ENCODE measurements around the gene ETV7. TPM values are rescaled to one million over a fixed set of nuclear protein-coding genes. Genes with fewer than 3 reads are reported as not detected.
"Not testable (repeated sequence)": the region's sequence is repeated elsewhere in the genome, so short reads cannot be mapped to it uniquely, and the experiment has no call there.

ETV7 gene
- polyA plus RNA-seq, 1 of the 3 experiments (the other 2 are of a cell fraction): 0.39 TPM

GRCh38 chr6:36367743-36368142, 19.7 kb downstream of the ETV7 start:
- H2AFZ ChIP-seq (ENCODE audit: low read depth): no peak overlapping the region
- no peaks in the 10 kb centered on the region for H3K27me3 ChIP-seq (ENCODE audit: insufficient read depth)
- ChIA-PET CTCF (interaction anchor here (0.9 to 1.5 kb wide), 3 partner anchors 63 to 66 kb away, joined by 4 to 6 read pairs (median 4); no protein-coding TSS in a partner anchor), POLR2A (no interaction called here)
- no peak for TF ChIP-seq GABPA (IDR thresholded peaks at IDR 0.05; ENCODE audit: low read depth)
- TF ChIP-seq FOSL2 (IDR thresholded peaks at IDR 0.05; ENCODE audit: borderline replicate concordance, low read depth): no peak
- TF ChIP-seq TEAD4 (IDR thresholded peaks at IDR 0.05; ENCODE audit: borderline replicate concordance, insufficient read depth): no peak
- TF ChIP-seq RXRA (IDR thresholded peaks at IDR 0.05; ENCODE audit: borderline replicate concordance, low read depth): no peak
- TF ChIP-seq ELF1 (IDR thresholded peaks at IDR 0.05): no peak
- no peak for TF ChIP-seq POLR2AphosphoS5 (IDR thresholded peaks at IDR 0.05; ENCODE audit: low read depth, low read length)
- TF ChIP-seq YY1 (IDR thresholded peaks at IDR 0.05; ENCODE audit: low read depth): no peak
- TF ChIP-seq SIN3A (IDR thresholded peaks at IDR 0.05; ENCODE audit: borderline replicate concordance, low read depth, low read length): no peak
- no peak for TF ChIP-seq MEF2A (IDR thresholded peaks at IDR 0.05; ENCODE audit: borderline replicate concordance, low read depth)
- no peak for TF ChIP-seq CHD2 (IDR thresholded peaks at IDR 0.05; ENCODE audit: low read length, partially characterized antibody)
- H3K9me2 ChIP-seq: no peaks in the 10 kb centered on the region
- no peaks in the 10 kb centered on the region for H3K9me3 ChIP-seq
- no peak overlapping the region for H3K27ac ChIP-seq (ENCODE audit: low read depth in 2 of 2, low read length in 1 of 2)
- no peaks in the 10 kb centered on the region for H3F3A ChIP-seq (replicated peaks; ENCODE audit: insufficient read depth)
- no peaks in the 10 kb centered on the region for H4K20me1 ChIP-seq (ENCODE audit: insufficient read depth)
- 92% methylated on average over 3 of the region's 3 CpGs for WGBS (ENCODE audit: low lambda C conversion rate)
- H3K4me1 ChIP-seq (ENCODE audit: control insufficient read depth in 1 of 2, insufficient read depth in 2 of 2, low read depth in 1 of 2, low read length in 1 of 2): no peaks in the 10 kb centered on the region
- H3K79me2 ChIP-seq (ENCODE audit: insufficient read depth): no peaks in the 10 kb centered on the region
- H3K4me3 ChIP-seq (ENCODE audit: low read depth in 2 of 2, low read length in 1 of 2): no peak overlapping the region
- no peak overlapping the region for H3K9ac ChIP-seq
- no peak overlapping the region for H3K4me2 ChIP-seq
- H3K36me3 ChIP-seq (replicated peaks in 1 of 2; ENCODE audit: control insufficient read depth in 1 of 2, insufficient read depth in 2 of 2, low read length in 1 of 2): no peaks in the 10 kb centered on the region
- DNase-seq: no peak

GRCh38 chr6:36364669-36365479, 22.6 kb downstream of the ETV7 start:
- Histone ChIP-seq H3K27ac (ENCODE audit: low read depth in 2 of 2, low read length in 1 of 2) (no peak overlapping the region), H3K4me2 (no peak overlapping the region), H2AFZ (ENCODE audit: low read depth) (no peak overlapping the region), H3K27me3 (ENCODE audit: insufficient read depth) (no peaks in the 10 kb centered on the region), H3K9me2 (no peaks in the 10 kb centered on the region), H3K79me2 (ENCODE audit: insufficient read depth) (no peaks in the 10 kb centered on the region), H3K36me3 (replicated peaks in 1 of 2; ENCODE audit: control insufficient read depth in 1 of 2, insufficient read depth in 2 of 2, low read length in 1 of 2) (no peaks in the 10 kb centered on the region), H3F3A (replicated peaks; ENCODE audit: insufficient read depth) (no peaks in the 10 kb centered on the region), H4K20me1 (ENCODE audit: insufficient read depth) (no peaks in the 10 kb centered on the region), H3K9me3 (no peaks in the 10 kb centered on the region), H3K4me1 (ENCODE audit: control insufficient read depth in 1 of 2, insufficient read depth in 2 of 2, low read depth in 1 of 2, low read length in 1 of 2) (peaks cover 0 to 2% of the 10 kb centered on the region in 2 experiments; a peak in 1 of 4 replicates), H3K4me3 (ENCODE audit: low read depth in 2 of 2, low read length in 1 of 2) (no peak overlapping the region), H3K9ac (no peak overlapping the region)
- ChIA-PET CTCF (interaction anchor here (1.0 to 2.0 kb wide), 3 partner anchors 24 to 338 kb away, joined by 4 to 10 read pairs (median 7); no protein-coding TSS in a partner anchor), POLR2A (no interaction called here)
- TF ChIP-seq NFIC (IDR thresholded peaks at IDR 0.05; ENCODE audit: borderline replicate concordance) (no peak), EZH2phosphoT487 (IDR thresholded peaks at IDR 0.05; ENCODE audit: borderline replicate concordance, low read depth) (no peak), GABPA (IDR thresholded peaks at IDR 0.05; ENCODE audit: low read depth) (no peak), IRF3 (IDR thresholded peaks at IDR 0.05; ENCODE audit: low read depth, low read length) (no peak), FOSL2 (IDR thresholded peaks at IDR 0.05; ENCODE audit: borderline replicate concordance, low read depth) (no peak), EP300 (IDR thresholded peaks at IDR 0.05; ENCODE audit: borderline replicate concordance in 1 of 2, low read depth in 1 of 2, low read length in 1 of 2) (no peak), FOXM1 (IDR thresholded peaks at IDR 0.05; ENCODE audit: low read depth) (no peak), CHD2 (IDR thresholded peaks at IDR 0.05; ENCODE audit: low read length, partially characterized antibody) (no peak), FOXJ3 (CRISPR knock-in tag; IDR thresholded peaks at IDR 0.05) (no peak)
- 75% methylated on average over 12 of the region's 19 CpGs for whole genome bisulfite sequencing (ENCODE audit: low lambda C conversion rate)
- no peak for DNase-seq

GRCh38 chr6:36364061-36364635, 23.3 kb downstream of the ETV7 start:
- H3K27ac ChIP-seq (ENCODE audit: low read depth in 2 of 2, low read length in 1 of 2); POLR2A ChIA-PET; DNase-seq; H3K4me3 ChIP-seq (ENCODE audit: low read depth in 2 of 2, low read length in 1 of 2); H3K4me1 ChIP-seq (ENCODE audit: control insufficient read depth in 1 of 2, insufficient read depth in 2 of 2, low read depth in 1 of 2, low read length in 1 of 2); H3K9me3 ChIP-seq; H3K9me2 ChIP-seq; H3K4me2 ChIP-seq; H3K79me2 ChIP-seq (ENCODE audit: insufficient read depth); H3K9ac ChIP-seq; H2AFZ ChIP-seq (ENCODE audit: low read depth); H3F3A ChIP-seq (replicated peaks; ENCODE audit: insufficient read depth); H3K36me3 ChIP-seq (replicated peaks in 1 of 2; ENCODE audit: control insufficient read depth in 1 of 2, insufficient read depth in 2 of 2, low read length in 1 of 2); H3K27me3 ChIP-seq (ENCODE audit: insufficient read depth); H4K20me1 ChIP-seq (ENCODE audit: insufficient read depth): not testable (repeated sequence)
- 93% methylated on average over 25 of the region's 34 CpGs for WGBS (ENCODE audit: low lambda C conversion rate)
- CTCF ChIA-PET: interaction anchor here (1.0 to 9.1 kb wide), 5 partner anchors 23 to 338 kb away, joined by 4 to 149 read pairs (median 8); no protein-coding TSS in a partner anchor
